CD14-positive monocyte (primary cell): ENCODE results near the gene TRAPPC12. TPM values are rescaled to one million over a fixed set of nuclear protein-coding genes. Genes with fewer than 3 reads are reported as not detected.

Source experiments
- DNase-seq, 3 donors: peaks; one replicate each; pipeline ENCODE4 v3.0.0-alpha.2; 2011 to 2022
- H2AFZ ChIP-seq: 2 replicates; pipeline ENCODE4 v1.6.0; 2012; ENCODE audit warnings: mild to moderate bottlenecking, low read depth, low read length, inconsistent platforms; ENCODE audit not compliant: insufficient read depth, poor library complexity, severe bottlenecking
- H3K27ac ChIP-seq, 2 donors: 1 replicate in 1 of 2; 2 replicates in 1 of 2; pipeline ENCODE4 v1.5.1; 2012 to 2013; ENCODE audit warnings: low read length in 2 of 2, control low read depth in 1 of 2, inconsistent platforms in 1 of 2, low read depth in 1 of 2, mild to moderate bottlenecking in 1 of 2
- H3K27me3 ChIP-seq, 2 donors: one replicate each; pipeline versions ENCODE4 v1.6.0 to v1.6.1; 2011 to 2013; ENCODE audit warnings: low read length in 2 of 2; ENCODE audit not compliant: control insufficient read depth in 2 of 2, insufficient read depth in 2 of 2
- H3K36me3 ChIP-seq, 2 donors: replicated peaks in 1 of 2; 1 replicate in 1 of 2; 2 replicates in 1 of 2; pipeline versions ENCODE4 v1.5.1 to v1.6.1; 2012 to 2013; ENCODE audit warnings: low read length in 2 of 2, control low read depth in 1 of 2, inconsistent platforms in 1 of 2, mild to moderate bottlenecking in 1 of 2; ENCODE audit not compliant: insufficient read depth in 2 of 2, control insufficient read depth in 1 of 2
- H3K4me1 ChIP-seq, 2 donors: 1 replicate in 1 of 2; 2 replicates in 1 of 2; pipeline versions ENCODE4 v1.5.1 to v1.6.1; 2012 to 2013; ENCODE audit warnings: low read length in 2 of 2, control low read depth in 1 of 2, inconsistent platforms in 1 of 2, mild to moderate bottlenecking in 1 of 2, moderate library complexity in 1 of 2; ENCODE audit not compliant: insufficient read depth in 2 of 2, control insufficient read depth in 1 of 2
- H3K4me2 ChIP-seq: replicated peaks from 2 replicates; pipeline ENCODE3; 2012; ENCODE audit warnings: low read length, moderate library complexity, mild to moderate bottlenecking; ENCODE audit not compliant: poor library complexity, severe bottlenecking; ENCODE audit errors: extremely low read depth
- H3K4me3 ChIP-seq, 3 experiments: fragments of 200-600 bp in 1 of 3; sonication (generic) in 1 of 3; replicated peaks in 1 of 3; 1 replicate in 2 of 3; 2 replicates in 1 of 3; pipeline ENCODE4 v1.5.1; 2011 to 2013; ENCODE audit warnings: low read length in 3 of 3, mild to moderate bottlenecking in 3 of 3, control low read depth in 2 of 3, low read depth in 2 of 3, inconsistent platforms in 1 of 3, moderate library complexity in 1 of 3
- H3K79me2 ChIP-seq: 2 replicates; pipeline ENCODE4 v1.6.0; 2012; ENCODE audit warnings: mild to moderate bottlenecking, control low read depth, inconsistent platforms, low read length, moderate library complexity; ENCODE audit not compliant: insufficient read depth
- H3K9ac ChIP-seq: 2 replicates; pipeline ENCODE4 v1.6.0; 2017; ENCODE audit warnings: low read length, mild to moderate bottlenecking; ENCODE audit not compliant: insufficient read depth, poor library complexity, severe bottlenecking
- H3K9me3 ChIP-seq, 2 donors: replicated peaks in 1 of 2; 1 replicate in 1 of 2; 2 replicates in 1 of 2; pipeline versions ENCODE4 v1.5.1 to v1.6.1; 2012 to 2013; ENCODE audit warnings: low read length in 2 of 2, control low read depth in 1 of 2; ENCODE audit not compliant: control insufficient read depth in 1 of 2, insufficient read depth in 1 of 2
- H4K20me1 ChIP-seq: 2 replicates; pipeline ENCODE4 v1.6.0; 2012; ENCODE audit warnings: mild to moderate bottlenecking, low read length, control low read depth, moderate library complexity; ENCODE audit not compliant: insufficient read depth
- H3K27ac Mint-ChIP-seq, 7 donors: one replicate each; pipeline ENCODE4 v1.8.0; 2020; ENCODE audit warnings: mild to moderate bottlenecking in 7 of 7, mixed read lengths in 7 of 7, moderate library complexity in 6 of 7, inconsistent platforms in 2 of 7
- H3K27me3 Mint-ChIP-seq, 3 donors: one replicate each; pipeline ENCODE4 v1.8.0; 2021 to 2022; ENCODE audit warnings: low read depth in 3 of 3, mild to moderate bottlenecking in 3 of 3, mixed read lengths in 3 of 3, moderate library complexity in 3 of 3, inconsistent platforms in 1 of 3
- H3K36me3 Mint-ChIP-seq, 2 donors: one replicate each; pipeline ENCODE4 v1.8.0; 2020; ENCODE audit warnings: mixed read lengths in 2 of 2, inconsistent platforms in 1 of 2, mild to moderate bottlenecking in 1 of 2
- H3K4me1 Mint-ChIP-seq: one replicate; pipeline ENCODE4 v1.8.0; 2020; ENCODE audit warnings: mild to moderate bottlenecking, mixed read lengths
- H3K4me3 Mint-ChIP-seq, 2 donors: one replicate each; pipeline ENCODE4 v1.8.0; 2020; ENCODE audit warnings: mild to moderate bottlenecking in 2 of 2, mixed read lengths in 2 of 2, moderate library complexity in 1 of 2
- H3K9me3 Mint-ChIP-seq, 7 donors: one replicate each; pipeline ENCODE4 v1.8.0; 2020 to 2022; ENCODE audit warnings: mixed read lengths in 7 of 7, mild to moderate bottlenecking in 6 of 7, moderate library complexity in 6 of 7, inconsistent platforms in 2 of 7
- CTCF ChIP-seq: fragments of 200-600 bp; IDR thresholded peaks from one replicate; pipeline ENCODE4 v1.8.0; 2022; ENCODE audit warnings: antibody characterized with exemption, mild to moderate bottlenecking
- WGBS: methylation state at CpG from one replicate; pipeline ENCODE4 v1.1.5; 2013; ENCODE audit warnings: missing lambda C conversion rate; ENCODE audit not compliant: insufficient coverage; 5-methylcytosine and 5-hydroxymethylcytosine counted together
- intact Hi-C, 2 donors: fragments of 100-400 bp; cut with micrococcal nuclease; formaldehyde crosslinking; loops; one replicate each; pipeline versions ENCODE4 v1.15.0 to v1.15.1; 2023
- polyA plus RNA-seq, 3 donors: library from polyadenylated mRNA; depleted of rRNA in 1 of 3; unstranded in 2 of 3; stranded (reverse) in 1 of 3; fragments of 300-500 nt in 2 of 3; fragments of >200 nt in 1 of 3; fragmentation: Illumina TruSeq in 2 of 3; gene quantifications; 1 replicate in 2 of 3; 2 replicates in 1 of 3; pipeline ENCODE4 v1.2.3, GENCODE V29; 2012 to 2021

Gene TRAPPC12
- polyA plus RNA-seq, 3 donors: 26.6 to 72.1 (median 44.7) TPM

- intact Hi-C loops: no loop called here
- WGBS: no CpG with 5 or more reads among the region's 6 CpGs
- Histone ChIP-seq H3K27ac (no peak overlapping the region), H3K79me2 (no peaks in the 10 kb centered on the region), H3K9ac (no peak overlapping the region), H3K4me2 (no peak overlapping the region), H3K36me3 (peaks cover 76 to 97% of the 10 kb centered on the region in 2 donors), H3K4me3 (no peak overlapping the region), H3K4me1 (no peaks in the 10 kb centered on the region), H2AFZ (no peak overlapping the region), H4K20me1 (peaks cover 6% of the 10 kb centered on the region), H3K27me3 (no peaks in the 10 kb centered on the region), H3K9me3 (no peaks in the 10 kb centered on the region)
- H3K4me1 Mint-ChIP-seq: peaks cover 6% of the 10 kb centered on the region
- H3K36me3 Mint-ChIP-seq: peaks cover 85 to 93% of the 10 kb centered on the region in 2 donors
- TF ChIP-seq CTCF: no peak
- no peaks in the 10 kb centered on the region for H3K27me3 Mint-ChIP-seq
- DNase-seq: peak in 2 of 3 donors; percentile 3 to 25
- no peak overlapping the region for H3K4me3 Mint-ChIP-seq
- peak overlapping the region in 1 of 7 donors; percentile 38 for H3K27ac Mint-ChIP-seq
- H3K9me3 Mint-ChIP-seq: no peaks in the 10 kb centered on the region
Measured at GRCh38 chr2:3430172-3430571, 50.7 kb downstream of the TRAPPC12 start.

GRCh38 chr2:3430740-3431490, 51.4 kb downstream of the TRAPPC12 start:
- intact Hi-C loops: no loop called here
- peaks cover 6% of the 10 kb centered on the region for H3K4me1 Mint-ChIP-seq
- no peak overlapping the region for H2AFZ ChIP-seq
- no peaks in the 10 kb centered on the region for H3K27me3 ChIP-seq
- no peak overlapping the region for H3K4me3 ChIP-seq
- peaks cover 78 to 90% of the 10 kb centered on the region in 2 donors for H3K36me3 Mint-ChIP-seq
- no peak overlapping the region for H3K4me2 ChIP-seq
- H3K9me3 ChIP-seq: no peaks in the 10 kb centered on the region
- no peak overlapping the region for H3K27ac ChIP-seq
- H3K4me1 ChIP-seq: no peaks in the 10 kb centered on the region
- no peak overlapping the region for H3K4me3 Mint-ChIP-seq
- no peaks in the 10 kb centered on the region for H3K27me3 Mint-ChIP-seq
- no peak for DNase-seq
- H3K9ac ChIP-seq: no peak overlapping the region
- peaks cover 68 to 96% of the 10 kb centered on the region in 2 donors for H3K36me3 ChIP-seq
- 97% methylated on average over 13 of the region's 20 CpGs for WGBS
- no peak for TF ChIP-seq CTCF
- no peaks in the 10 kb centered on the region for H3K9me3 Mint-ChIP-seq
- H4K20me1 ChIP-seq: peaks cover 6% of the 10 kb centered on the region
- H3K79me2 ChIP-seq: no peaks in the 10 kb centered on the region
- no peak overlapping the region for H3K27ac Mint-ChIP-seq
